ENCODE measurements around the gene MTARC1.

Gene MTARC1

GRCh38 chr1:220806408-220806807 lies 19.7 kb downstream of the MTARC1 start:
- no peak for DNase-seq (ENCODE audit: low read depth)

- DNase-seq (ENCODE audit: low read depth): no peak
Measured at GRCh38 chr1:220807726-220808125, 21.0 kb downstream of the MTARC1 start.

GRCh38 chr1:220808345-220809186 lies 21.9 kb downstream of the MTARC1 start:
- DNase-seq (ENCODE audit: low read depth): no peak

- no peak for DNase-seq (ENCODE audit: low read depth)
Measured at GRCh38 chr1:220809187-220809550, 22.5 kb downstream of the MTARC1 start.

GRCh38 chr1:220809704-220810103 lies 23.0 kb downstream of the MTARC1 start:
- DNase-seq (ENCODE audit: low read depth): no peak

- peak; percentile 52 for DNase-seq (ENCODE audit: low read depth)
Measured at GRCh38 chr1:220810179-220810653, 23.5 kb downstream of the MTARC1 start.

- DNase-seq (ENCODE audit: low read depth): no peak
Measured at GRCh38 chr1:220810963-220811362, 24.2 kb downstream of the MTARC1 start.

- DNase-seq (ENCODE audit: low read depth): no peak
Measured at GRCh38 chr1:220811695-220812094, 25.0 kb downstream of the MTARC1 start.

- DNase-seq (ENCODE audit: low read depth): no peak
Measured at GRCh38 chr1:220812308-220812707, 25.6 kb downstream of the MTARC1 start.

GRCh38 chr1:220813013-220813412 lies 26.3 kb downstream of the MTARC1 start:
- DNase-seq (ENCODE audit: low read depth): no peak

- DNase-seq (ENCODE audit: low read depth): no peak
Measured at GRCh38 chr1:220815409-220815808, 28.7 kb downstream of the MTARC1 start.

- no peak for DNase-seq (ENCODE audit: low read depth)
Measured at GRCh38 chr1:220817907-220818306, 31.2 kb downstream of the MTARC1 start.

GRCh38 chr1:220818421-220819173 lies 31.9 kb downstream of the MTARC1 start:
- no peak for DNase-seq (ENCODE audit: low read depth)

- DNase-seq (ENCODE audit: low read depth): no peak
Measured at GRCh38 chr1:220819467-220820026, 32.8 kb downstream of the MTARC1 start.

- no peak for DNase-seq (ENCODE audit: low read depth)
Measured at GRCh38 chr1:220824031-220824989, 37.6 kb downstream of the MTARC1 start.

GRCh38 chr1:220825819-220826551 lies 39.3 kb downstream of the MTARC1 start:
- no peak for DNase-seq (ENCODE audit: low read depth)

GRCh38 chr1:220826729-220827128 lies 40.0 kb downstream of the MTARC1 start:
- DNase-seq (ENCODE audit: low read depth): no peak

- DNase-seq (ENCODE audit: low read depth): no peak
Measured at GRCh38 chr1:220827445-220828178, 40.9 kb downstream of the MTARC1 start.

- no peak for DNase-seq (ENCODE audit: low read depth)
Measured at GRCh38 chr1:220828179-220828490, 41.4 kb downstream of the MTARC1 start.

- no peak for DNase-seq (ENCODE audit: low read depth)
Measured at GRCh38 chr1:220828950-220829586, 42.4 kb downstream of the MTARC1 start.
